K562 (cell line): ENCODE measurements around the gene USP31.

Experiments
- ARID1B ChIP-seq: fragments of 450-650 bp; IDR thresholded peaks from 2 replicates; pipeline ENCODE4 v1.6.1; 2016; ENCODE audit warnings: antibody characterized with exemption, mild to moderate bottlenecking, inconsistent platforms
- GABPA ChIP-seq: fragments of 200-800 bp; sonication (Bioruptor generic); conservative IDR thresholded peaks from 2 replicates; pipeline ENCODE4 v1.6.1; 2016; ENCODE audit warnings: low read depth, missing genetic modification characterization, missing compliant biosample characterization
- TCF7 ChIP-seq: sonication (generic); IDR thresholded peaks from 2 replicates; pipeline ENCODE4 v1.6.1; 2016; ENCODE audit warnings: antibody characterized with exemption, borderline replicate concordance
- ZBTB17 ChIP-seq: fragments of 450-650 bp; formaldehyde crosslinking; IDR thresholded peaks from 2 replicates; pipeline ENCODE4 v1.4.0; 2020; ENCODE audit warnings: mild to moderate bottlenecking
- ZFX ChIP-seq: sonication (generic); formaldehyde crosslinking; IDR thresholded peaks from 2 replicates; pipeline ENCODE4 v1.8.0; 2022; ENCODE audit warnings: mild to moderate bottlenecking, missing genetic modification reagents, moderate library complexity
- TF ChIP-seq, protein P1 (sequence below): sonication (generic); formaldehyde crosslinking; IDR thresholded peaks from 2 replicates; pipeline ENCODE4 v1.8.0; 2022; ENCODE audit warnings: mild to moderate bottlenecking, missing genetic modification reagents

- TF ChIP-seq ARID1B, result no peak
- no peak for TF ChIP-seq TCF7
- TF ChIP-seq ZBTB17 (CRISPR knock-in tag), result no peak
- TF ChIP-seq, protein P1, sequence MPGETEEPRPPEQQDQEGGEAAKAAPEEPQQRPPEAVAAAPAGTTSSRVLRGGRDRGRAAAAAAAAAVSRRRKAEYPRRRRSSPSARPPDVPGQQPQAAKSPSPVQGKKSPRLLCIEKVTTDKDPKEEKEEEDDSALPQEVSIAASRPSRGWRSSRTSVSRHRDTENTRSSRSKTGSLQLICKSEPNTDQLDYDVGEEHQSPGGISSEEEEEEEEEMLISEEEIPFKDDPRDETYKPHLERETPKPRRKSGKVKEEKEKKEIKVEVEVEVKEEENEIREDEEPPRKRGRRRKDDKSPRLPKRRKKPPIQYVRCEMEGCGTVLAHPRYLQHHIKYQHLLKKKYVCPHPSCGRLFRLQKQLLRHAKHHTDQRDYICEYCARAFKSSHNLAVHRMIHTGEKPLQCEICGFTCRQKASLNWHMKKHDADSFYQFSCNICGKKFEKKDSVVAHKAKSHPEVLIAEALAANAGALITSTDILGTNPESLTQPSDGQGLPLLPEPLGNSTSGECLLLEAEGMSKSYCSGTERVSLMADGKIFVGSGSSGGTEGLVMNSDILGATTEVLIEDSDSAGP (CRISPR knock-in tag), result no peak
- TF ChIP-seq GABPA (tag), result no peak
- TF ChIP-seq ZFX (CRISPR knock-in tag), result no peak
Measured at GRCh38 chr16:23055481-23055880, 93.8 kb downstream of the USP31 start.
